Activated T-helper 1 cell treated with Interleukin-2 at 50 U/mL for 16 hours (primary cell): Measurements from ENCODE around the gene RAB7A.

ENCODE experiments used
- DNase-seq: peaks from one replicate; pipeline ENCODE4 v3.0.0-alpha.2; 2020; ENCODE audit warnings: low read depth

The RAB7A gene

GRCh38 chr3:128849911-128850455 lies 124.0 kb downstream of the RAB7A start:
- DNase-seq, result no peak

DNA sequence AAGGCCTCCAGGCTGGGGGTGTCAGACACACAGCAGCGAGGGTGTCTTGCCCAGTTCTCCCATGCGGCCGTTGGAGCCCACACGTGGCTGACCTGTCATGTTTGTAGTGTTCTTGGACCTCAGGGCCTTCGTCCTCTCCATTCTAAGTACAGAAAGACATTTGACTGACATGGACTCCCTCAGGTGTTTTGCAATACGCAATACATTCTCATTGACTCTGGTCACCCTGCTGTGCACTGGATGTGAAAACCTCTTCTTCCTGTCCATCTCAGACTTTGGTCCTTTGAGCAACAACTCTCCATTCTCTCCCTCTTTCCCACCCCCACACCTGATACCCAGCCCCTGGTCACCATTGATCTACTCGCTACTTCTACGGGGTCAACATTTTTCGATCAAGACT lies 124.6 kb downstream of the RAB7A start:
- DNase-seq, result no peak

DNA sequence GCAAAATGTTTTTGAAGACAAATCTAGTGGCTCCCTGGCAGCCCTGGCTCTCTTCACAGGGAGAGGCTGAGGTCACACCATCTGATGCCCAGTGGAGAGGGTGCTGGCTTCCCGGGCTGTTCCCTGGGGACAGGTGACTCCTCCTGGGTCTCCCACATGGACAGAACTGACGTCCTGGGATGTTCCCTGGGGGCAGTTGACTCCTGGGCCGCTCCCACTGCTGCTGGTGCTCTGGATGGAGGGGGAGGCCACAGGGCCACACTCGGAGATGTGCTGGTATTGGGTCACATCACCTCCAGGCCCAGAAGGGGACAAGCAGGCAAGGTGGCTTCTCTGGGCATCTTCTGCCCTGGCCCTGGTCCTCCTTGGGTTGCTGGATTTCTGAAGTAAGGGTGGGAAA lies 125.6 kb downstream of the RAB7A start:
- DNase-seq, result no peak

DNA sequence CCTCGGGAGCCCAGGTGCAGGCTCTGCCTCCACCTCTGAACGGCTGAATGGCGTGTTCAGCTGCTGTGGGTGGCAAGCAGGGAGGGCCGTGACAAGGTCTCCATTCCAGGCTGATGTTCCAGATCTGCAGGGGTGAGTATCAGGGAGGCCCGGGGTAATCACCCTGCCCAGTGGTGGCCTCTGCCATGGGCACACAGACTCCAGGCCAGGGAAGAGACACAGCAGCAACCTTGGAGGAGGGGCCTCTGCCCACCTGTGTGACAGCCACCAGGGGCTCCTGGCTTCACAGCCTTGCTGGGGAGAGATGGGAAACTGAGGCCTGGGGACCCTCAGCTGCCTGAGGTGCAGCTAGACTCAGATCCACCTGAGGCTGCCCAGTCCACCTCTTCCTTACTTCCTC lies 127.8 kb downstream of the RAB7A start:
- no peak for DNase-seq

GRCh38 chr3:128854475-128854874 lies 128.5 kb downstream of the RAB7A start:
- no peak for DNase-seq

DNA sequence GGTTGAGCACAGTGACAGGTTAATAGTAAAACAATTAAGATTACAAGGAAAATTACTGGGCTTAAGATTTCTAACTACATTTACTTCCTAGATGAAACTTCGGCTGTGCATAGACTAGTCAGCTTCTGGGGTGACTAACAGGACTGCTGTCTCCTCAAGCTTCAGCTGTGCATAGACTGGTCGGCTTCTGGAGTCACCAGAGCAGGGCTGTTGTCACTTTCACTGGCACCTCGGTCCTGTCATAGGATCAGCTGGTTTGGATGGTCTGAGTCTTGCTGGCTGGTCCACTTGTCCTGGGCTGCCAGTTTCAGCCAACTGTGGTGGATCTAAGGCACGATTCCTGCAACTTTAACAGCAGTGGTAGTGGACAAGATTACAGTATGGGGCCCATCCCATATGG lies 129.6 kb downstream of the RAB7A start:
- no peak for DNase-seq

- DNase-seq, result no peak
Observed at GRCh38 chr3:128858167-128858566, 132.2 kb downstream of the RAB7A start.

DNA sequence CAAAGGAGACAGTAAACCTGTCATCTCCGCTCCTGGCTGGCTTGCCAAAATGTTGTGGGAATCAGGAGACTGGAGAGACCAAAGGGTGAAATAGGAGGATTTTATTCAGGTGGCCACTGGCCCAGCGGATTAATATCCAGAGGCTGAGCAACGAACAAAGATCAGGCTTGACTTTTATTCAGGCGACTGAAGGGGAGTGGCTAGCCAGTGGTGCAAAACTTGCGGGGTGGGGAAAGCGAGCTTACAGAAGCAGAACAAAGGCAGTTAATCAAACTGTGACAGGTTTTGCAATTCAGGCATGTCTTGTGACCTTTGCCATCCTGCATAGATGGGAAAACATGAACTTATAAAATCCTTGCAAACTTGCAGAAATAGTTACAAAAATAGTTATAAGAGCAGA lies 133.6 kb downstream of the RAB7A start:
- DNase-seq, result no peak

DNA sequence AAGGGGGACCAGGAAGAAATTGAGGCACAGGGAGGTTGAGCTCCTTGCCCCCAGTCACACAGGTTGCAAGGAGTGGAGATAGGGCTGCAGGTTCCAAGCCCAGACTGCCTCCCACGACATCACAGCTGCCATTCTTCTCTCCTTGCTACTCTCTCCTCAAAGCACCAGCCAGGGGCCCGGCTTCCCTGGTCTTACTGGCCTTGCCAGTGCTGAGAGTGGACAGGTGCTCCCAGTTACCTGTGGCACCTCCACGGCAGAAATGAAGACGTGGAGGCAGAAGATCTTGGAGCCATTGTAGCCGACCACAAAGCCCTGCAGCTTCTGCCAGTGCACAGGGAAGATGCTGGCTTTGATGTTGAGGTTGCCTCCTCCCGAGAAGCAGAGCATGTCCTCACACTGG lies 135.5 kb downstream of the RAB7A start:
- DNase-seq, result no peak

DNA sequence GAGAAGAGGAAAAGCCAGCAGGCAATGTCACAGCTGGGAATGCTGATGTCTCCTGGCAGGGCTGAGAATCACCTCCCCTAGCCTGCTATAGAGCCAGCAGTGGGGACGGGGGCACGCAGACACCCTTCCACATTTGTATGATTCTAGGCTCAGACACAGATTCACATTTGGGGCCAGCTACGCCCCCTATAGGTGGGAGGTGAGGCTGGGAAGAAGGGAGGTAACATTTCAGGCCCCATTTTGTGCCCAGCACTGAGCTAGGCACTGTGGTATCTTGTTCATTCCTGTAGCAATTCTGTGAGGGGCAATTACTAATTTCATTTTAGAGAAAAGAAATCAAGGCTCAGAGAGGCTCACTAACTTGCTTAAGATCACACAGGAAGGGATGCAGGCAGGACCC lies 137.6 kb downstream of the RAB7A start:
- no peak for DNase-seq
